AG10803 (cell line): ENCODE data around the gene CPEB4.

ENCODE experiments used
- DNase-seq: peaks from one replicate; pipeline ENCODE4 v3.0.0; 2010; ENCODE audit warnings: low read depth
- H3K4me3 ChIP-seq: 2 replicates; pipeline ENCODE4 v1.5.1; 2011; ENCODE audit warnings: mild to moderate bottlenecking, low read length, control low read depth
- TF ChIP-seq, protein P1 (sequence below): conservative IDR thresholded peaks from 2 replicates; pipeline ENCODE4 v1.5.1; 2011; ENCODE audit warnings: mild to moderate bottlenecking, low read length, control low read depth, inconsistent platforms

Gene CPEB4

DNA sequence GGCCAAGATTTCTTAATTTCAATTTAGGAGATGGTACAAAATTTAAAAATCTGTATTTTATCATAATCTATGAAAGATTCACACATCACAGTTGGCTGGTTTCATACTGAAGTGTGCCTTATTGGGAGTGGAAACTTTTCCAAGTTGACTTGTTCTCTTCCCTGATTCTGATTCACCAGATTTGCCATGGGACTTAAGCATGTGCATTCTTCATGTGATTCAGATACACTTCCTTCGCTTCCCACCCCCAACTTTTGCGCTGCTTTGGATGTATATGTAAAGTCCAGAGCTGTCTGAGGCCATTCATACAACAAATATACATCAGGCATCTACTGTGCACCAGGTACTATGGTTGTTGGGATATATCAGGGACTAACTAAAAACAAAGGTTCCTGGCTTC is 34.4 kb downstream of the CPEB4 start:
- H3K4me3 ChIP-seq: no peak overlapping the region
- DNase-seq: no peak
- TF ChIP-seq, protein P1, sequence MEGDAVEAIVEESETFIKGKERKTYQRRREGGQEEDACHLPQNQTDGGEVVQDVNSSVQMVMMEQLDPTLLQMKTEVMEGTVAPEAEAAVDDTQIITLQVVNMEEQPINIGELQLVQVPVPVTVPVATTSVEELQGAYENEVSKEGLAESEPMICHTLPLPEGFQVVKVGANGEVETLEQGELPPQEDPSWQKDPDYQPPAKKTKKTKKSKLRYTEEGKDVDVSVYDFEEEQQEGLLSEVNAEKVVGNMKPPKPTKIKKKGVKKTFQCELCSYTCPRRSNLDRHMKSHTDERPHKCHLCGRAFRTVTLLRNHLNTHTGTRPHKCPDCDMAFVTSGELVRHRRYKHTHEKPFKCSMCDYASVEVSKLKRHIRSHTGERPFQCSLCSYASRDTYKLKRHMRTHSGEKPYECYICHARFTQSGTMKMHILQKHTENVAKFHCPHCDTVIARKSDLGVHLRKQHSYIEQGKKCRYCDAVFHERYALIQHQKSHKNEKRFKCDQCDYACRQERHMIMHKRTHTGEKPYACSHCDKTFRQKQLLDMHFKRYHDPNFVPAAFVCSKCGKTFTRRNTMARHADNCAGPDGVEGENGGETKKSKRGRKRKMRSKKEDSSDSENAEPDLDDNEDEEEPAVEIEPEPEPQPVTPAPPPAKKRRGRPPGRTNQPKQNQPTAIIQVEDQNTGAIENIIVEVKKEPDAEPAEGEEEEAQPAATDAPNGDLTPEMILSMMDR: no peak

DNA sequence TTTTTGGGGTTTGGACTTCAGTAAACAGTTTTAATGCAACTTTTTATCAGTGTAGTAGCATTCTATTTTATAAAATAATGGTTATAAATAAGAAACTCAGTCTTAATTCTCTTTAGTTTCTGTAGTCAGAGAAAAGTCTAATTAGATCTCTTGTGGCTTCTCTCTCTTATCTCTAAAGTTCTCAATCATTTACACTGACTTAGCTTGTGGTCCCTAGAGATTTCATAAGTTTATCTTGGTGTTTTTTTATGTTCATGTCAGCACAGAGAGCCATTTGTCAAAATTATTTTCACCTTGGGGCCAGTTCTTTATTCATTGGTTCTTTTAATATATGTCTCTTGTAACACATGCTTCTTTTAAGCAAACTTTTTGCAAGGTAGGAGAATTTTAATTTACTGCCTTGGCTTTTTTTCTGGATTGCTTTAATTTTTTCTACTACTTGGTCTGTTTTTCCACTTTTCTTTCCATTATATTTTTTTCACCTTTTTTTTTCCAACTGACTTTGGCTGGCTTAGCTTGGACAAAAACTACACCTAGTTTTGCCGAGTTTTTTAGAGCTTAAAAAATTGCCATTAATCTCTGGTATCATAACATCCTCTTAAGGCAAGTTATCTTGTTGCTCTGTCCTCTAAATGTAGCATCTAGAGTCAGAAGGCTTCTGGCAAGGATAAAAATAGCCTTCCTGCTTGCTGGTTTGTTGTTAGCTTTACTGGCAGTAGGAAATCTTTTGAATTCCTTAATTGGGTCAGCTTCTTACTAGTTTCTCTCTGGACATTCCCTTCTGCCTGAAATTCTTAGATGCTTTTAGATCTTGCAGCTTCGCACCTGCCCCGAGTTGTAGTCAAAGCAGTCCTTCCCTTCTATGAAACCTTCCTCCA is 35.3 kb downstream of the CPEB4 start:
- H3K4me3 ChIP-seq: no peak overlapping the region
- peak; percentile 49 for DNase-seq
- TF ChIP-seq, protein P1: no peak

DNA sequence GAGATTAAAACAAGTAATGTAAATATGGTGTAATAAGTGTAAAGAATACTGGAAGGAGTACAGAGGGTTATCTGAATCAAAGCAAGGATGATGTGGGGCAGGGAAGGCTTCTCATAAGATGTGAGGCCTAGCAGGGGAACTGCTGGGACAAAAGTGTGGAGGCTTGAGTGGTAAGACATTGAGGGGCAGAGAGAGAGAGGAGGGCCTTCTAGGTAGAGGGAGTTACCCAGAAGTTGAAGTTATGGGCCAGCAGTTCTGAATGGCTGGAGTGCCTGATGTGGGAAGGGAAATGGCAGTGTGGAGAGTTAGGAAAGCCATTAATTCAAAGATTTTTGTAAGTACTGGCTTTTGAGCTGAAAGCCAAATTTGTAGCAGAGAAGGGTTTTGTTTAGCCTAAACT is 36.8 kb downstream of the CPEB4 start:
- DNase-seq: no peak
- H3K4me3 ChIP-seq: no peak overlapping the region
- TF ChIP-seq, protein P1: no peak

DNA sequence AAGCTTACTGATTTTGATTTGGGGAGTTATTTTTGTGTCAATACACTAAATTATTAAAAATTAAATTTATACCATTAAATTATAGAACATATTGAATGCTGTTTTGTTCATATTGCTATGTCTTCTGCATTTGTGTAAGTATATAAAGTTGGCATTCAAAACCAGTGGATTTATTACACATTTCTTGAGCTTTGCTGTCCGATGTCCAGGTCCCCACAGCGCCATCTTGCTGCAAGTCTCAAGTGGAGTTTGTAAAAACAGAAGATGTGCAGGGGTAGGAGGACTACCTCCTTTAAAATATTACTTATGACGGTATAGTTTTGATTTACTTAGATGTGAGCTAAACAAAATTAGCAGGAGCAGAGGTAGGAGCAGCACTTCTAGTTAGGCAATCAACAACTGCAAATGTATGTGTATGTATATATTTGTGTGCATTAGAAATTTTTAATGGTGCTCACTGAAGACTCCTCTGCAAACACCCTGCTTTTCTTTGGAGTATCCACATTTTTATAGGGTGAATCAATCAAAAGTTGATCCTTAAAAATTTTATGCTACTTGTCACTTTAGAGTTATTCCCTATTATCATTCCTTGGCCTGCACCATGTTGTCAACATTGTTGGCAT is 37.4 kb downstream of the CPEB4 start:
- H3K4me3 ChIP-seq: no peak overlapping the region
- peak; percentile 23 for DNase-seq
- TF ChIP-seq, protein P1: peak; percentile 47

DNA sequence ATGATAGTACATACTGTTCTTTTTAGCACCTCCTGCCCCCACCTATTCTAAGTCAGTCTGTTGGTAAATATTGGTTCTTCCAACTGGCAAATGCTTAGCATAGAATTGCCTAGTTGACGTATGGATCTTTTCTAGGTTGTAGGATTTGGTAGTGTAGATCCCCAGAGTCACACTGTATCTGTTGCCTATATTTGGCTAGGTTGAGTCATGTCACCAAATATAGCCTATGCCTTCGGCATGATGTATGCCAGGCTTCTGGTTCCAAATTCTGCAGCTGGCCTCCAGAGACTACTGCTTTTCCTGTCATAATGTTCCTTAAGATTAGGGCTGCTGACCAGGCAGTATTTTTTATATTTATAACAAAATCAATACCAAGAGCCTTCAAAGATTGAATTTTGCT is 38.2 kb downstream of the CPEB4 start:
- no peak overlapping the region for H3K4me3 ChIP-seq
- peak; percentile 37 for DNase-seq
- TF ChIP-seq, protein P1: no peak

DNA sequence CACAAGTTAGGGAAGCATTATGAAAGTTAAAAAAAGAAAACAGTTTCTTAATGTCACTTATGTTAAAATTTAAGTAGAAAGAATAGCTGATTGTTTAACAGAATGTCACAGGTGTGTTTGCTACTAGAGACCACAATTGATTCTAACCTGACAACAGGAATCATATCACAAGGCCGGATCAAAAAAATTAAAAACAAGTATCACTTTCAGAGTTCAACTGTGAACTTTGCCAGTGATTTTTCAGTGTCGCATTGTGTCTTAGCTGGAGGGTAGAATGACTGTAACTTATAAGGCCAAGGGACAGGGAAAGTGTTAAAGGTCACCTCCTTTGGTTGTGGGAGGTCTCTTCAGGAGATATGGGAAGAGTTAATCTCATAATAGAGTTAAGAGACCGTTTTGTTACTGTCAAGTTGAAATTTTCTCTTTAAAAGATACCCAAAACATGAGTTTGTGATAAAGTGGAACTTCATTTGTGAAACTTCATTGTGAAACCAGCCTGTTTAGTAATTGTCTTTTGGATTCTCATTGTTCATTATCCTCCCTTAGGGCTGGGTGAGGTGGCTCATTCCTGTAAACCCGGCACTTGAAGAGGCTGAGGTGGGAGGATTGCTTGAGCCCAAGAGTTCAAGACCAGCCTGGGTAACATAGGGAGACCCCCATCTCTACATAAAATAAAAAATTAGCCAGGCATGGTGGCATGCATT is 40.9 kb downstream of the CPEB4 start:
- TF ChIP-seq, protein P1: no peak

More for the DNA sequence above, 40.9 kb downstream of the CPEB4 start:
- DNase-seq: no peak
- no peak overlapping the region for H3K4me3 ChIP-seq
